ENCODE data around the gene GAS2.

The GAS2 gene

GRCh38 chr11:22728600-22729389 is 62.4 kb downstream of the GAS2 start:
- no peak for DNase-seq

GRCh38 chr11:22730319-22730718 is 63.9 kb downstream of the GAS2 start:
- no peak for DNase-seq

GRCh38 chr11:22732588-22732987 is 66.2 kb downstream of the GAS2 start:
- DNase-seq, result no peak

- no peak for DNase-seq
These were observed 67.3 kb downstream of the GAS2 start for GRCh38 chr11:22733475-22734248.

GRCh38 chr11:22734628-22735345 is 68.4 kb downstream of the GAS2 start:
- DNase-seq, result no peak

GRCh38 chr11:22742157-22742613 is 75.8 kb downstream of the GAS2 start:
- no peak for DNase-seq

- no peak for DNase-seq
These were observed 83.1 kb downstream of the GAS2 start for GRCh38 chr11:22749536-22749935.

GRCh38 chr11:22752908-22753310 is 86.5 kb downstream of the GAS2 start:
- no peak for DNase-seq

- no peak for DNase-seq
These were observed 87.0 kb downstream of the GAS2 start for GRCh38 chr11:22753416-22753815.

GRCh38 chr11:22761066-22761465 is 94.7 kb downstream of the GAS2 start:
- no peak for DNase-seq

- DNase-seq, result no peak
These were observed 96.8 kb downstream of the GAS2 start for GRCh38 chr11:22763166-22763565.

- no peak for DNase-seq
These were observed 98.3 kb downstream of the GAS2 start for GRCh38 chr11:22764735-22765134.

- no peak for DNase-seq
These were observed 101.9 kb downstream of the GAS2 start for GRCh38 chr11:22768281-22768680.

GRCh38 chr11:22769081-22769480 is 102.7 kb downstream of the GAS2 start:
- no peak for DNase-seq

- no peak for DNase-seq
These were observed 108.3 kb downstream of the GAS2 start for GRCh38 chr11:22774716-22775115.

- no peak for DNase-seq
These were observed 108.8 kb downstream of the GAS2 start for GRCh38 chr11:22775248-22775647.

GRCh38 chr11:22778642-22779041 is 112.2 kb downstream of the GAS2 start:
- no peak for DNase-seq

GRCh38 chr11:22779850-22780249 is 113.4 kb downstream of the GAS2 start:
- no peak for DNase-seq

- DNase-seq, result no peak
These were observed 114.7 kb downstream of the GAS2 start for GRCh38 chr11:22780952-22781593.

GRCh38 chr11:22785251-22785650 is 118.8 kb downstream of the GAS2 start:
- DNase-seq, result no peak

GRCh38 chr11:22786475-22786874 is 120.1 kb downstream of the GAS2 start:
- DNase-seq, result no peak

- no peak for DNase-seq
These were observed 120.6 kb downstream of the GAS2 start for GRCh38 chr11:22787055-22787454.

- no peak for DNase-seq
These were observed 121.2 kb downstream of the GAS2 start for GRCh38 chr11:22787551-22788162.

Data from activated naive CD4-positive, alpha-beta T cell (primary cell).